ENCODE measurements around the gene PXMP2.
"Not testable (repeated sequence)": the region's sequence is repeated elsewhere in the genome, so short reads cannot be mapped to it uniquely, and the experiment has no call there.

Gene PXMP2

GRCh38 chr12:132747395-132747794 lies 60.0 kb downstream of the PXMP2 start:
- Histone ChIP-seq H3K27me3 (ENCODE audit: insufficient read depth, low read length) (no peaks in the 10 kb centered on the region), H3K9ac (ENCODE audit: low read depth, low read length) (no peak overlapping the region), H3K36me3 (ENCODE audit: insufficient read depth, low read depth, low read length) (peaks cover 95% of the 10 kb centered on the region), H3K4me1 (ENCODE audit: insufficient read depth, low read length) (no peaks in the 10 kb centered on the region), H3K4me3 (ENCODE audit: low read length) (no peak overlapping the region), H3K9me3 (ENCODE audit: insufficient read depth, low read depth, low read length) (no peaks in the 10 kb centered on the region), H3K27ac (ENCODE audit: low read length) (no peak overlapping the region)

GRCh38 chr12:132747896-132748295 lies 60.5 kb downstream of the PXMP2 start:
- no peak overlapping the region for H3K4me3 ChIP-seq (ENCODE audit: low read length)
- no peak overlapping the region for H3K9ac ChIP-seq (ENCODE audit: low read depth, low read length)
- no peaks in the 10 kb centered on the region for H3K9me3 ChIP-seq (ENCODE audit: insufficient read depth, low read depth, low read length)
- peaks cover 95% of the 10 kb centered on the region for H3K36me3 ChIP-seq (ENCODE audit: insufficient read depth, low read depth, low read length)
- no peak overlapping the region for H3K27ac ChIP-seq (ENCODE audit: low read length)
- no peaks in the 10 kb centered on the region for H3K27me3 ChIP-seq (ENCODE audit: insufficient read depth, low read length)
- H3K4me1 ChIP-seq (ENCODE audit: insufficient read depth, low read length): no peaks in the 10 kb centered on the region

GRCh38 chr12:132748319-132748718 lies 60.9 kb downstream of the PXMP2 start:
- Histone ChIP-seq H3K36me3 (ENCODE audit: insufficient read depth, low read depth, low read length) (peaks cover 95% of the 10 kb centered on the region), H3K27ac (ENCODE audit: low read length) (no peak overlapping the region)

GRCh38 chr12:132753670-132754069 lies 66.3 kb downstream of the PXMP2 start:
- not testable (repeated sequence) for H3K4me3 ChIP-seq (ENCODE audit: low read length); H3K4me1 ChIP-seq (ENCODE audit: insufficient read depth, low read length); H3K27ac ChIP-seq (ENCODE audit: low read length); H3K27me3 ChIP-seq (ENCODE audit: insufficient read depth, low read length); H3K9me3 ChIP-seq (ENCODE audit: insufficient read depth, low read depth, low read length); H3K9ac ChIP-seq (ENCODE audit: low read depth, low read length)
- peaks cover 77% of the 10 kb centered on the region for H3K36me3 ChIP-seq (ENCODE audit: insufficient read depth, low read depth, low read length)

More at GRCh38 chr12:132748319-132748718, 60.9 kb downstream of the PXMP2 start:
- Histone ChIP-seq H3K9me3 (ENCODE audit: insufficient read depth, low read depth, low read length) (no peaks in the 10 kb centered on the region), H3K4me1 (ENCODE audit: insufficient read depth, low read length) (no peaks in the 10 kb centered on the region), H3K4me3 (ENCODE audit: low read length) (no peak overlapping the region), H3K27me3 (ENCODE audit: insufficient read depth, low read length) (no peaks in the 10 kb centered on the region), H3K9ac (ENCODE audit: low read depth, low read length) (no peak overlapping the region)

GRCh38 chr12:132754160-132754932 lies 67.0 kb downstream of the PXMP2 start:
- peaks cover 71% of the 10 kb centered on the region for H3K36me3 ChIP-seq (ENCODE audit: insufficient read depth, low read depth, low read length)

More at GRCh38 chr12:132754160-132754932, 67.0 kb downstream of the PXMP2 start:
- Histone ChIP-seq H3K4me1 (ENCODE audit: insufficient read depth, low read length) (no peaks in the 10 kb centered on the region), H3K27ac (ENCODE audit: low read length) (no peak overlapping the region), H3K9me3 (ENCODE audit: insufficient read depth, low read depth, low read length) (no peaks in the 10 kb centered on the region), H3K9ac (ENCODE audit: low read depth, low read length) (no peak overlapping the region; the same call in 1 of the 2 replicates), H3K27me3 (ENCODE audit: insufficient read depth, low read length) (no peaks in the 10 kb centered on the region), H3K4me3 (ENCODE audit: low read length) (no peak overlapping the region)

All from iPS-20b (cell line).